ENCODE data around the gene SUPT20HL2. TPM values are rescaled to one million over a fixed set of nuclear protein-coding genes. Genes with fewer than 3 reads are reported as not detected.

Gene SUPT20HL2
- total and polyA plus RNA-seq, 10 of the 15 experiments (the other 5 are each of a cell fraction or from before 2014, with no cell fraction given) = not detected

GRCh38 chrX:24292353-24292752 lies 21.5 kb downstream of the SUPT20HL2 start (continued):
- no peak for TF ChIP-seq USF2 (IDR thresholded peaks at IDR 0.05; ENCODE audit: borderline replicate concordance, low read depth, low read length)
- no peak for TF ChIP-seq ZBED1 (IDR thresholded peaks at IDR 0.05; ENCODE audit: borderline replicate concordance)

DNA sequence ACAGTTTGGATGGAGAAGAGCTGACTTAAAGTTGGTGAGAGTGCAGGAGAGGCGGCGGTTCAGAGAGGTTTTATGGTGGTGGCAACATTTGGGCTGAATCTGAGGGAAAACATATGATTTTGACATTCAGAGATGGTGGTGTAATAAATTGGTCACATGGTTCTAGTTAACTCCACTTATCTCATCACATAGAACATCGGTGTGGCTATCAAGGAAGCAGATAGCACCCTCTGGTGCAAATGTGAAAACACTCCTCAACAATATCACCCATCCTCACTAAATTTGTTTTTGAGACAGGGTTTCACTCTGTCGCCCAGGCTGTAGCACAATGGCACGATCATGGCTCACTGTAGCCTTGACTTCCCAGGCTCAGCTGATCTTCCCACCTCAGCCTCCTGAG lies 28.8 kb downstream of the SUPT20HL2 start:
- Histone ChIP-seq H3K9me3 (replicated peaks; ENCODE audit: control insufficient read depth, insufficient read depth, low read length) (no peaks in the 10 kb centered on the region), H3K79me2 (ENCODE audit: control insufficient read depth, insufficient read depth, low read length) (no peaks in the 10 kb centered on the region), H3K36me3 (ENCODE audit: control insufficient read depth in 2 of 2, insufficient read depth in 2 of 2, low read length in 1 of 2) (no peaks in the 10 kb centered on the region), H3K27ac (ENCODE audit: control insufficient read depth, insufficient read depth) (no peak overlapping the region), H3K4me2 (ENCODE audit: control insufficient read depth, insufficient read depth) (no peak overlapping the region), H3K4me1 (ENCODE audit: control insufficient read depth, insufficient read depth, low read length) (no peaks in the 10 kb centered on the region), H3K4me3 (no peak overlapping the region), H4K20me1 (ENCODE audit: control insufficient read depth, insufficient read depth) (no peaks in the 10 kb centered on the region), H3K27me3 (replicated peaks in 1 of 2; ENCODE audit: control insufficient read depth in 2 of 2, insufficient read depth in 2 of 2, low read length in 1 of 2) (no peaks in the 10 kb centered on the region; a peak in 1 of 4 replicates), H2AFZ (ENCODE audit: control insufficient read depth, low read depth, low read length) (no peak overlapping the region), H3K9ac (ENCODE audit: control insufficient read depth, insufficient read depth, low read length) (no peak overlapping the region)
- DNase-seq (ENCODE audit: low read depth, low spot score) (no peak), ATAC-seq (0 out of 3 replicates have a peak, but pooled peaks have one; percentile 24), FAIRE-seq (no peak)
- 69% methylated on average over 5 of the region's 5 CpGs for WGBS (ENCODE audit: insufficient coverage, insufficient replicate concordance, low lambda C conversion rate, missing lambda C conversion rate)
- ChIA-PET CTCF (no interaction called here), POLR2A (no interaction called here), RAD21 (ENCODE audit: unreplicated experiment) (no interaction called here), SMC1A (ENCODE audit: uncharacterized antibody, unreplicated experiment) (interaction anchor here (0.8 to 1.2 kb wide), 2 partner anchors 43 to 50 kb away, joined by 3 read pairs; no protein-coding TSS in a partner anchor)
- no peak for TF ChIP-seq CUX1 (IDR thresholded peaks at IDR 0.05; ENCODE audit: insufficient replicate concordance, low read depth, low read length)
- no peak for TF ChIP-seq SKIL (IDR thresholded peaks at IDR 0.05; ENCODE audit: low read depth, poor library complexity, severe bottlenecking)
- no peak for TF ChIP-seq HDGF (IDR thresholded peaks at IDR 0.05)
- TF ChIP-seq RAD21 (IDR thresholded peaks at IDR 0.05; ENCODE audit: insufficient read depth, low read depth, low read length) = peak; percentile 19; the same call in 1 of the 2 replicates
- TF ChIP-seq TCF12 (IDR thresholded peaks at IDR 0.05; ENCODE audit: low read depth, low read length) = no peak
- no peak for TF ChIP-seq CEBPB (IDR thresholded peaks at IDR 0.05; ENCODE audit: borderline replicate concordance in 1 of 2, low read depth in 2 of 2, low read length in 2 of 2)
- TF ChIP-seq EED (IDR thresholded peaks at IDR 0.05; ENCODE audit: low read depth) = no peak
- TF ChIP-seq, protein P1, sequence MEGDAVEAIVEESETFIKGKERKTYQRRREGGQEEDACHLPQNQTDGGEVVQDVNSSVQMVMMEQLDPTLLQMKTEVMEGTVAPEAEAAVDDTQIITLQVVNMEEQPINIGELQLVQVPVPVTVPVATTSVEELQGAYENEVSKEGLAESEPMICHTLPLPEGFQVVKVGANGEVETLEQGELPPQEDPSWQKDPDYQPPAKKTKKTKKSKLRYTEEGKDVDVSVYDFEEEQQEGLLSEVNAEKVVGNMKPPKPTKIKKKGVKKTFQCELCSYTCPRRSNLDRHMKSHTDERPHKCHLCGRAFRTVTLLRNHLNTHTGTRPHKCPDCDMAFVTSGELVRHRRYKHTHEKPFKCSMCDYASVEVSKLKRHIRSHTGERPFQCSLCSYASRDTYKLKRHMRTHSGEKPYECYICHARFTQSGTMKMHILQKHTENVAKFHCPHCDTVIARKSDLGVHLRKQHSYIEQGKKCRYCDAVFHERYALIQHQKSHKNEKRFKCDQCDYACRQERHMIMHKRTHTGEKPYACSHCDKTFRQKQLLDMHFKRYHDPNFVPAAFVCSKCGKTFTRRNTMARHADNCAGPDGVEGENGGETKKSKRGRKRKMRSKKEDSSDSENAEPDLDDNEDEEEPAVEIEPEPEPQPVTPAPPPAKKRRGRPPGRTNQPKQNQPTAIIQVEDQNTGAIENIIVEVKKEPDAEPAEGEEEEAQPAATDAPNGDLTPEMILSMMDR (IDR thresholded peaks at IDR 0.05 in 2 of 3, conservative IDR thresholded peaks at IDR 0.05 in 1 of 3; ENCODE audit: control insufficient read depth in 2 of 3, extremely low read depth in 1 of 3, insufficient read depth in 1 of 3, low read depth in 3 of 3, low read length in 3 of 3) = peak in 1 of 3 experiments; percentile 19; a peak in 1 of 6 replicates
- intact Hi-C loops (cut with micrococcal nuclease; ENCODE audit: unreplicated experiment) (no loop called here), in situ Hi-C loops (cut with MboI) (no loop called here)
- BruUV-seq (replicated peaks) = no TSS peak
